HCT116 (cell line): Measurements from ENCODE around the gene CENPP.
"Not testable (repeated sequence)": the region's sequence is repeated elsewhere in the genome, so short reads cannot be mapped to it uniquely, and the experiment has no call there.

ENCODE experiments used
- CBX3 ChIP-seq: IDR thresholded peaks from 2 replicates; pipeline ENCODE4 v1.6.1; 2012; ENCODE audit warnings: low read depth
- CTCF ChIP-seq, 3 experiments: fragments of 200-600 bp in 1 of 3; sonication (generic) in 1 of 3; IDR thresholded peaks in 2 of 3; conservative IDR thresholded peaks in 1 of 3; 2 replicates each; pipeline ENCODE4 v1.5.1; 2012 to 2017; ENCODE audit warnings: low read depth in 2 of 3, low read length in 2 of 3, antibody characterized with exemption in 1 of 3, borderline replicate concordance in 1 of 3, control low read depth in 1 of 3, mild to moderate bottlenecking in 1 of 3, mixed read lengths in 1 of 3, mixed run types in 1 of 3, moderate library complexity in 1 of 3; ENCODE audit not compliant: insufficient read depth in 1 of 3
- JUND ChIP-seq: IDR thresholded peaks from 2 replicates; pipeline ENCODE4 v1.6.1; 2012
- MAX ChIP-seq: IDR thresholded peaks from 2 replicates; pipeline ENCODE4 v1.6.1; 2012
- YY1 ChIP-seq: IDR thresholded peaks from 2 replicates; pipeline ENCODE4 v1.6.1; 2011; ENCODE audit warnings: low read length, low read depth, moderate library complexity, mild to moderate bottlenecking; ENCODE audit not compliant: insufficient replicate concordance; ENCODE audit errors: extremely low read depth
- ZNF274 ChIP-seq: fragments of 200-500 bp; sonication (Bioruptor generic); IDR thresholded peaks from 2 replicates; pipeline ENCODE4 v1.6.1; 2014; ENCODE audit warnings: mild to moderate bottlenecking, low read depth, low read length, inconsistent platforms
- TF ChIP-seq, protein P1 (sequence below): IDR thresholded peaks from 2 replicates; pipeline ENCODE4 v1.6.1; 2012; ENCODE audit warnings: low read depth

DNA sequence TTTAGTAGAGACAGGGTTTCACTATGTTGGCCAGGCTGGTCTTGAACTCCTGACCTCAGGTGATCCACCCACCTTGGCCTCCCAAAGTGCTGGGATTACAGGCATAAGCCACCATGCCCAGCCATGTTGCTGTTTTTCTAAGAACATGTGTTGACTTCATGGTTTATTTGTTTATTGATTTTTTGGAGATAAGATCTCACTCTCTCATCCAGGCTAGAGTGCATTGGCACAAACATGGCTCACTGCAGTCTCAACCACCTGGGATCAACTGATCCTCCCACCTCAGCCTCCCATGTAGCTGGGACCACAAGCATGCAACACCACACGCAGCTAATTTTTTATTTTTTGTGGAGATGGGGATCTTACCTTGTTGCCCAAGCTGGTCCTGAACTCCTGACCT lies 269.3 kb downstream of the CENPP start:
- not testable (repeated sequence) for TF ChIP-seq YY1; CTCF (IDR thresholded peaks at IDR 0.05 in 2 of 3, conservative IDR thresholded peaks at IDR 0.05 in 1 of 3; ENCODE audit: borderline replicate concordance in 1 of 3, insufficient read depth in 1 of 3, low read depth in 2 of 3, low read length in 2 of 3); JUND; CBX3; MAX; ZNF274
- TF ChIP-seq, protein P1, sequence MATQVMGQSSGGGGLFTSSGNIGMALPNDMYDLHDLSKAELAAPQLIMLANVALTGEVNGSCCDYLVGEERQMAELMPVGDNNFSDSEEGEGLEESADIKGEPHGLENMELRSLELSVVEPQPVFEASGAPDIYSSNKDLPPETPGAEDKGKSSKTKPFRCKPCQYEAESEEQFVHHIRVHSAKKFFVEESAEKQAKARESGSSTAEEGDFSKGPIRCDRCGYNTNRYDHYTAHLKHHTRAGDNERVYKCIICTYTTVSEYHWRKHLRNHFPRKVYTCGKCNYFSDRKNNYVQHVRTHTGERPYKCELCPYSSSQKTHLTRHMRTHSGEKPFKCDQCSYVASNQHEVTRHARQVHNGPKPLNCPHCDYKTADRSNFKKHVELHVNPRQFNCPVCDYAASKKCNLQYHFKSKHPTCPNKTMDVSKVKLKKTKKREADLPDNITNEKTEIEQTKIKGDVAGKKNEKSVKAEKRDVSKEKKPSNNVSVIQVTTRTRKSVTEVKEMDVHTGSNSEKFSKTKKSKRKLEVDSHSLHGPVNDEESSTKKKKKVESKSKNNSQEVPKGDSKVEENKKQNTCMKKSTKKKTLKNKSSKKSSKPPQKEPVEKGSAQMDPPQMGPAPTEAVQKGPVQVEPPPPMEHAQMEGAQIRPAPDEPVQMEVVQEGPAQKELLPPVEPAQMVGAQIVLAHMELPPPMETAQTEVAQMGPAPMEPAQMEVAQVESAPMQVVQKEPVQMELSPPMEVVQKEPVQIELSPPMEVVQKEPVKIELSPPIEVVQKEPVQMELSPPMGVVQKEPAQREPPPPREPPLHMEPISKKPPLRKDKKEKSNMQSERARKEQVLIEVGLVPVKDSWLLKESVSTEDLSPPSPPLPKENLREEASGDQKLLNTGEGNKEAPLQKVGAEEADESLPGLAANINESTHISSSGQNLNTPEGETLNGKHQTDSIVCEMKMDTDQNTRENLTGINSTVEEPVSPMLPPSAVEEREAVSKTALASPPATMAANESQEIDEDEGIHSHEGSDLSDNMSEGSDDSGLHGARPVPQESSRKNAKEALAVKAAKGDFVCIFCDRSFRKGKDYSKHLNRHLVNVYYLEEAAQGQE: not testable (repeated sequence)
